HG02840 (cell line): ENCODE data around the gene LEKR1.
"Not testable (repeated sequence)": the region's sequence is repeated elsewhere in the genome, so short reads cannot be mapped to it uniquely, and the experiment has no call there.

Experiments
- ATAC-seq: cut with Tn5 transposase; IDR thresholded peaks from one replicate; pipeline ENCODE4 v1.9.1; 2021; ENCODE audit warnings: mild to moderate bottlenecking, moderate library complexity, moderate number of reproducible peaks; ENCODE audit not compliant: unreplicated experiment, low FRiP score

LEKR1 gene

DNA sequence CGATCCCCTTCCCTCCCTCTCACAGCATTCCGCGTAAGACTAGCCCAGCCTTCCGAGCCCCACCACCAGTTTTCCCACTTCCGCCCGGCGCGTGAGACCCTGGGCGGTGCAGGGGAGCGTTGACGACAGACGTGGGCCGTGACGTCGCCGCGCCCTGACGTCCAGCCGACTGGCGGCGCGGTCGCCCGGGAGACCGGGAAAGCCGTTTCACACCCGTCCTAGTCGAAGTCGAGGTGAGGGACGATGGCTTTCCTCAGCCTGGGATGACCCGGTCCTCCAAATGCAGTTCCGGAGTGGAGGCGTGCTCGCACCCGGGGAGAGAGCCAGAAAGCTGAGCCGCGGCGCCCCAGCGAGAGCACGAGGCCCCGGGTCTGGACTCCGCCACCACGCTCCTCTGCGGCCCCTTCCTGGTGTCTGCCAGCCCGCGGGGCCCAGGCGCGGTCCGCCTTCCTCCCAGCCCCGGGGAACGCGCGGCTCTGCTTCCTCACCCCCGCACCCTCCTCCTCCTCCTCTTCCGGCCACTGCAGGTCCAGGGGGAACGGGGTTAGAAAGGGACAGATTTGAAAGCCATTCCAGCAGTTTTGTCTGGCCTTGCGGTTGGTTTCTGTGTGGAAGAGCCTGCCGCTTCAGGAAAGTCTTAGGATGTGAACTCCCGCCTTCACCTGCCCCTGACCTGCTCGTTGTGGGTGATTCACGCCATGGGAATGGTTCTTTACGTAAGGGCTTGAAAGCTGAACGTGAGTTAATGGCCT lies at the start of gene LEKR1:
LEKR1 (plus strand) TSS at position 210 of the 752 bp plus-strand sequence. CDS start 2,977 bp downstream, outside the sequence.
- ATAC-seq: peak; percentile 86

DNA sequence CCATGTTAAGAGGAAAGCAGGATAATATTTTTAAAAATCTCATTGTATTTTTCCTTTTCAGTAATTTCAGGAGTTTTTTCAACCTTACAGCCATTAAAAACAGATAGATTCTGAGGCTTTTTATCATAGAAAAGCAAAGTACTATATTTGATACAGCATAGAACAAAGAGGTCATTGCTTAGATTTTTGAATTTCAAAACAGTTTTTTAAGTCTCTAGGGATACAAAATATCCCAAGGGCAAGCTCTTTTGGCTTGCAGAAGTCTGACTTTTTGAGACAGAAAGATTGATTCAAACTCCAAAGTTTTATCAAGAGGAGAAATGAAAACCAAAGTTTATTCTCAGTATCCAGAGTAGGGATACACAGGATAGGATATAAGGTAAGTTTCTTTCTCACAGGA lies 49.3 kb upstream of the LEKR1 start:
- no peak for ATAC-seq

DNA sequence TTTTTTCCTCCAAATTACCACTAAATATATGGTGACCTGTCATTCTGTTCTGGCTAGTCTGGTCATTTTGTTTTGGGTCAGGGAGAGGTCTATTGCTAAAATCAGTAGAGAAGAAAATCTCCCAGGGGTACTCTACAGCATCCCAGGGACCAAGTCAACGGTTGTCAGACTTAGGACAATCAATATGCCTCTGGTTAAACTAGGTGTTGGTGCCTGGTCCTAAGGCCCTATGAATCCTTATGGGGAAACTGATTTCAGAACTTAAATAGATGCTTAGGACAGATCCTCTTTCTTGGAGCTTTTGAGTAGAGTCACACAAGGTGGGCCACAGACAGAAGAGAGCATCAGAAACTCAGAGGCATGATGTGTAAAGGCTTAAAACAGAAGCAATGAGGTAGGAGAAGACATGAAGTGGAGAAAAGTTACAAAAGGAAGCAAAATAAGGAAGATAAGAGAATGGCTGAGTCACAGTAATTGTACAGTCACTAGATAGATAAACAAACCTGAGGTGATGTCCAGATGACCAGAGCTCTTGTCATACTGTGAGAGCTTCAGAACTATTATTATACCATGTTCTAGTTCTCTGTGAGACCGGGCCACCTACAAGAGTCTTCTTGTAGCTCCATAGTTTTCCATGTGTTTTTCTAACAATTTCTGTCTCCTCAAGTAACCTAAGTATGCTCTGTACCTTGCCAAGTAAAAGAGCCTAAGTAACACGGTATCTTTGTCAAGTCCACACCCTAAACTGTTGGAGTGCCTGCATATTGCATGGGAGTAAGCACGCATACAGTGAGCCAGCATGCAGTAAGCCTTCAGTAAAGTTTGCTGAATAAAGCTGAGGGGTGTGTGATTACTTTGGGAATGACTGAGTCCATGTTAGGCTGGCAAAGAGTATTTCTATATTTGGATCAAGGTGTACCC lies 44.6 kb upstream of the LEKR1 start:
- no peak for ATAC-seq

DNA sequence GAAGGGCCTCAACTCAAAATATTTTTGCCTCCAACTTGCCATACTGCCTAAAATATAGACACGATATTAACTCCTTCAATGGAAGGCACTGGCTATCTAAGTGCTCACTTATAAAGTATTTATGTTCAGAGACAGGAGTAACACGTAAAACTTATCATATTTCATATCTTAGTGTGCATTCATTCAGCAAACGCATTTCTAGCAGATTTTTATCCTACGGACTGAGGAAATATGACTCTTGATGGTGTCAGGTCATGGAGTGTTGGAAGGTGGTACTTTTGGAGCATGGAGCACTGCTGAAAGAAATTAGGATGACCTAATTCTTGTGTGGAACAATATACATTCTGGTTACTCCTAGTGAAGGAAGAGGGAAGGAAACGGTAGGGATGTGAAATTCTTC lies 43.8 kb upstream of the LEKR1 start:
- no peak for ATAC-seq

DNA sequence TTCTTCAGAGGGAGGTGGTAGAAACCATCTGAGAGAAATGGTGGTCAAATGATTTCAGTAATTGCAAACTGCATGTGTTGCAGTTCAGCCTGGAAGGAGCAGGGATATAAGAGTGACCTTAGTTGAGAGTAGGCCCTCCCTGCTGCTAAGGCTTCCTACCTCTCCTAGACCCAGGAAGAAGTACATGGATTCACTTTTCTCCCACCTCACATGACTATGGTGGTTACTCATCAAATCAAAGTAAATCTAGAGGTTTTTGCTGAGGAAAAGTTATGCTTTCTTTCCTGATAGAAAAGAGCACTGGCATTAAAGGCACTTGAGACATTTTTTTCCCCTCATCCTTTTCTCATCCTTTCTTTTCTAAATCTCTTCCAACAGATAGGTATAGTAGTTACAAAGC lies 43.2 kb upstream of the LEKR1 start:
- ATAC-seq: no peak

DNA sequence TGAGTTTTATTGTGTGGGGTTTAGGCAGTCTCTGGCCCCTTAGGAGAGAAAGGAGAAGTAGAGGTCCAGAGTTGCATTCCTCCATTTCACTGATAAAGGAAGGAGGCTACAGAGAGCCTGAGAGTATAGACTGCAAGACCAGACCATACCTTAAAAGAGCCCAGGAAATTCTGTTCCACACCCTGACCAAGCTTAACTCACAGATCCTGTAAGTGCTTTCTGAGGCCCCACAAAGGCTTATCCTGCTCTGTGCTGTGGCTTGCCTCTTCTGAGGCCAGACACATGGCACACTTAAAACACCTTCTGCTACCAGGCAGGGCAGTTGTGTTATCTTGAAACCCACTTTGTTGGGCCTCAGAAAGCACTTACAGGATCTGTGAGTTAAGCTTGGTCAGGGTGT lies 39.2 kb upstream of the LEKR1 start:
- no peak for ATAC-seq

DNA sequence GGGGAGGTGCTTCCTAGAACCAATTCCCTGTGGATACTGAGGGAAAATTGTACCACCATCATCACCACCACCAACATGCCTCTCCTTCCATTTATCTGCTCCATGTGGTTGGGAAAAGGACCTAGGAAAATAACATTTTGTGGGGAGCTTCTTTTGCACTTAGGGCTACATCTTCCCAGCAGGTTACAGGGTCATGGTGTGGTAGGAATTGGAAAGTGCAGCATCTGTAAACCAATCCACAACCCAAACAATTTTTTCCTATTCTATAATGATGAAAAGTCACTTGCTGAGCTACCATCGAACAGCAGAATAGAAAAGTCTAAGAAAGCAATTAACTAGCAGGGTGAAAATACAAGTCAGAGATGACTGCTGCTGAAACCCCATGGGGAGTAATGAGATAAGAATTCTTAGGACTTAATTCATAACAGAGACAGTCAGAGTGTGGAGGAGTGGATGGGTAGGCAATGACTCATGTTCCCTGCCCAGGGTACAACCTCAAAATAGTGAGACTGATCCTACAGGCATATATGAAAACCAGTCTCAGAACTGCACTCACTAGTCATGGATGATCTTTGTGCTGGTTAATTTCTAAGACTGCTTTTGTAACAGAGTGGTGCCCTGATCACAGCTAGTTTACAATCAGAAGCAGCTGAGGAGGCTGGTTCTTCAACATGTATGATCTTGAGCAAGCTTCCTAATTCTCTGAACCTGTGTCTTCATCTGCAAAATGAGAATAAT lies 38.1 kb upstream of the LEKR1 start:
- ATAC-seq: peak; percentile 51

DNA sequence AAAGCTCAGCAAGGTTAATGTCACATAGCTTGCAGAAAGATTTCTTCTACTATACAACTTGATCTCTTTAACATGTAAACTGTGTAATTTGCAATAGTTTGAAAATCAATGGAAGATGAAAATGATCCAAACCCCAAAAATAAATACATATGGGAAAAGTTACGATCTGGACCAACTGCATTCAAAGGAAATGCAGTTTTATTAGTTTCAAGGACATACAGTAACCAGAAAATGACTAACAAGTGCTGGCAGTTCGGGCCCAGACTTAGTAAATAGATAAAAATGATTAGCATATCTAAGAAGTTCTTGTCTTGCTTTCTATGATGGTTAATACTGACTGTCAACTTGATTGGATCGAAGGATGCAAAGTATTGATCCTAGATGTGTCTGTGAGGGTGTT lies 37.3 kb upstream of the LEKR1 start:
- ATAC-seq: no peak

DNA sequence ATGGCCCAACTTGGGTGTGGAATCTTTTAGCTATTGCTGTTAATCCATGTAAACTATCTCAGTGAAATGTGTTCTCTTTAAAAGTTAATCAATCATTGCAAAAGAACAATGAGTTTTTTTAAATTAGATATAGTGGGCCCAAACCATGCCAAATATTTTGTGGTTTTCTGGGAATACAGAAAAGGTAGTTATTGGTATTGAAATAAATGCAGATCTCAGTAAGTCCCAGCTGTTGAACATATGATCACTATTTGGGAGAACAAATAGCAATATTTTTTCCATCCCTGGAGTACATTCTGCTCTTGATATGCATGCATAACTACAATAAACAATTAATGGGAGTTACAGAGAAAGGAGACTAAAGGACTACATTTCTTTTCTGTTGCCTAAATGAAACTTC lies 36.0 kb upstream of the LEKR1 start:
- no peak for ATAC-seq

DNA sequence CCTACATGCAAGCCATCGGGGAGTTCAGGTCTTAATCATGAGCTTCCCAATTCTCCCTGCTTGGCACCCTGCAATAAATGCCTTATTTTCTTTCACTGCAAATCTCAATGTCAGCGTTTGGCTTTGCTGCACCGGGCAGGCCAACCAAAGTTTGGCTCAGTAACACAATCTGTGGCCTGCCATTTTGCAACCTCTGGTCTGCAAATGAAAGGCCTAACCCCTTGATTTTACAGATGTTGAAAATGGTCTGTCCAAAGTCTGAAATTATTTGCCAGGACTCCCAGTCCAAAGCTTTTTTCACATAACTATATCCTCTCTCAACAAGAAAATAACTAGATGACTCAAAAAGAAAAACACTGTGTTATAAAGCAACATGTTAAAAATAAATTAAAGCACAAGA lies 34.0 kb upstream of the LEKR1 start:
- no peak for ATAC-seq

DNA sequence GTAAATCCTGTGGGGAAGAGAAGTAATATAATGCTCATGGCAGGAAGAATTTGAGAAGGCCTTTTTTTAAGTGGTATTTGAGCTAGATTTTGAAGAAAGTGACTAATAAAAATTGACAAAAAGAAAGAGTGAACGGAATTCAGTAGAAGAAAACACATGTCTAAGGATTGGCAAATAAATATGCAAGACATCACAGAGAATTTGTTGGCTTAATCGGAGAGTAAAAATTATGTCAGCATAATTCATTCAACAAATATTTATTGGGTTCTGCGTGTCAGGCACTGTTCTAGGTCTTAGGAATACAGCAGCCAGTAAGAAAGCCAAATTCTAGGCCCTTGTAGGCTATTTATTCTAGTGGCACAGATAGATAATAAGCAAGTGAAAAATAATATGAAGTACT lies 33.6 kb upstream of the LEKR1 start:
- ATAC-seq: no peak

DNA sequence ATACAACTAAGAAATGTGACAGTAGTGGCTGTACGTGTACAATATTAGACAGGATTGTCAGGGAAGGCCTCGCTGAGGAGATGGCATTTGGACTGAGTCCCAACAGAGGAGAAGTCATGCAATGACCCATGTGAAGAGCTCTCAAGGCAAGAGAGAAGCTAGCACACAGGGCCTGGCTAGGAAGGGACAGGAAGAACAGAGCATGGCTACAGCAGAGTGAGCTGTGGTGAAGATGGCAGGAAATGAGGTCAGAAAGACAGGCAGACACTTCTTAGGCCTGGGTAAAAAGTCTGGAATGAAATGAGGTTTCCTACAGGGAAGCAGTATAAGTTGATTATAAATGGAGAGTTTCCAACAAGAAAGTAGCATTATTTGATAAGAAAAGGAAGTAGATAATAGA lies 33.2 kb upstream of the LEKR1 start:
- ATAC-seq: no peak

DNA sequence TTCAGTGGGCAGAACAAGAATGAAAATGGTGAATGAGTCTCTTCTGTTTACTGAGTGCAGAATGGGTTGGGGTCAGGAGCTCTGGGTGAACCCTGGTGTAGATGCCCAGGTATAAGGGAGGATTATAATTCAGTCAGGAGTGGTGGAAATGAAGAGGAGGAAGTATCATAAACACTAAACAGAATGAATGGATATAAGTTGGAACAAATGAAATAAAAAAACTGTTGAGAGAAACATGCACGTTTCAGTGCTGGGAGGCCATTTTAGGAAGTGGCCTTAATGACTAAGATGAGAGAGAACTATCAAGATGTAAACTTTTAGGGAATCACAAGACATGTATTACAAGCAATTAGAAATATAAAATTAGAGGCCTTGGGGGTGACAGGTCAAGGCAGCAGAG lies 32.8 kb upstream of the LEKR1 start:
- no peak for ATAC-seq

DNA sequence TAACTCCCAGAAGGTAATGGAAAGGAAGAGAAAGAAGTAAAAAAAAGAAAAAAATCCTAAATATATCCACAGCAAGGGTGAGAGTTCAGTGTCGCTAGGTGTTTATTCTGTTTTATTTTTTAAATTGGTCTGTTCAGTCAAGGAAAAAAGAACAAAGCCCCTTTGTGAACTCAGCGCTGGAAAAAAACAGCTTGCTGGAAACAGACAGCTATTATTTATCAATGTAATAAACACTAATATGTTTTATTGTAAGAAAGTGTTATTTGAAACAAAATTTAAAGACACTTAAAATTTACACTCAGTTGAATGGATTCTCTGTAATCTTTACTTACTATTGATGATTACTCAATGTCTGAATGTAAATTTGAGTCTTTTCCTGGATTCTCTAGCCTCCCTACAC lies 32.3 kb upstream of the LEKR1 start:
- no peak for ATAC-seq

DNA sequence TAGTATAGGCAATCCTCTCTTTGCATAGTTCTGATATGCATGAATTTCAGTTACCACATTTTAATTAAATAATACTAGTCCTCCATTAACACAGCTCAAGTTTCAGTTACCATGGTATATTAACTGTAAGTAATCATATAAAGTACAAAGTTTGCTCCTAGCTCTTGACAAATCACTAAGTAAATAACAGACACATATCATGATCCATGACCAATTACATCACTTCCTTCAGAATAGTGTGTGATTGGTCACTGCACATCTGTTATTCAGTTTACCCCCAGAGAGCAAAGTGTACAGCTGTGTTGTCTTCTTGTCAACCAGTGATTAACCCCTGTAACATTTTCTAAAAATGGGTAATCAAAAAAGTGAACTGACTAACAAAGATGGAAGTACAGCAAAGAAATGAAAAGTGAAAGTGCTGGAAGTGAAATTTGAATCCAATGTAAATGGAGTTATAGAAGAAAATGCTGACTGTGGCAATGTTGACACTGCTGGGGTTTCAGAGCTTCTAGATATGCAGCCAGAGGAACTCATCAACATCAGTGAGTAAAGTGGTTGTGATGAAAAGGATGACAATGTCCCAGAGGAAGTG lies 30.2 kb upstream of the LEKR1 start:
- no peak for ATAC-seq

DNA sequence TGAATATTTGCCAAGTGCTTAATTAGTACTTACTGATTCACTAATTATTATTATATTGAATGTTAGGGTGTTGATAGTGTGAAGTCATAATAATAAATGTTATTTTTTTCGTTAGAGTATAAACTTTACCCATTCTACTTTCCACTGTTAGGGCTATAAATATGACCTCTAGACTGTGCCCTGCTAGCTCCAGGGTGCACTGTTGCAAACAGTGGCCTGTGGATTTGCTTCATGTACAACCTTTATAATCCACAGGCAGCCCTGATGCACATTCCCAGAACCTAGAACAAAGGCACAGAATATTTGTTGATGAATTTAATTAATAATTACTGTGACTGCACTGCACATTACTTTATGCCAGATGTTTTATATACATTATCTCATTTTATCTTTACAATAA lies 28.8 kb upstream of the LEKR1 start:
- no peak for ATAC-seq

DNA sequence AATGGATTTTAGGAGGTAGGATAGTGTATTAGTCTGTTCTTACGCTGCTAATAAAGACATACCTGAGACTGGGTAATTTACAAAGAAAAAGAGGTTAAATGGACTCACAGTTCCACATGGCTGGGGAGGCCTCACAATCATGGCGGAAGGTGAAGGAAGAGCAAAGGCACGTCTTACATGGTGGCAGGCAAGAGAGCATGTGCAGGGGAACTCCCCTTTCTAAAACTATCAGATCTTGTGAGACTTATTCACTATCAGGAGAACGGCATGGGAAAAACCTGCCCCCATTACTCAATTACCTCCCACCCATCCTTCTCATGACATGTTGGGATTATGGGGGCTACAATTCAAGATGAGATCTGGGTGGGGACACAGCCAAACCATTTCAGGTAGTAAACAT lies 25.9 kb upstream of the LEKR1 start:
- not testable (repeated sequence) for ATAC-seq

DNA sequence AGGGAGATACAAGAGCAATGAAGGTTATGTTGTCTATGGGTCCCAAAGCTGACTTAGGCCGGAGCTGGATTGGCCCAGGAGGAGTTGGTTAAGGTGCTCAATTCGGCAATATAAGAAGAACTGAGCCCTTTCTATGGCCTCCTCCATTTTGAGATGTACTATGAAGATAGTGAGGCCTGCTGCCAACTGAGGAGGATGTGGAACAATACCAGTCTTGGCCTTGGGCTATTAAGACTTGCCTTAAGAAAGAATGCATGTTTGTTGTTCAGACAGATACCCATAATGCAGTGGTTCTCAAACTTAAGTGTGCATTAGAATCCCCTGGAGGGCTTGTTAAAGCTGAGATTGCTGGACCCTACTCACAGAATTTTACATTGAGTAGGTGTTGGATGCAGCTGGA lies 24.4 kb upstream of the LEKR1 start:
- ATAC-seq: no peak

DNA sequence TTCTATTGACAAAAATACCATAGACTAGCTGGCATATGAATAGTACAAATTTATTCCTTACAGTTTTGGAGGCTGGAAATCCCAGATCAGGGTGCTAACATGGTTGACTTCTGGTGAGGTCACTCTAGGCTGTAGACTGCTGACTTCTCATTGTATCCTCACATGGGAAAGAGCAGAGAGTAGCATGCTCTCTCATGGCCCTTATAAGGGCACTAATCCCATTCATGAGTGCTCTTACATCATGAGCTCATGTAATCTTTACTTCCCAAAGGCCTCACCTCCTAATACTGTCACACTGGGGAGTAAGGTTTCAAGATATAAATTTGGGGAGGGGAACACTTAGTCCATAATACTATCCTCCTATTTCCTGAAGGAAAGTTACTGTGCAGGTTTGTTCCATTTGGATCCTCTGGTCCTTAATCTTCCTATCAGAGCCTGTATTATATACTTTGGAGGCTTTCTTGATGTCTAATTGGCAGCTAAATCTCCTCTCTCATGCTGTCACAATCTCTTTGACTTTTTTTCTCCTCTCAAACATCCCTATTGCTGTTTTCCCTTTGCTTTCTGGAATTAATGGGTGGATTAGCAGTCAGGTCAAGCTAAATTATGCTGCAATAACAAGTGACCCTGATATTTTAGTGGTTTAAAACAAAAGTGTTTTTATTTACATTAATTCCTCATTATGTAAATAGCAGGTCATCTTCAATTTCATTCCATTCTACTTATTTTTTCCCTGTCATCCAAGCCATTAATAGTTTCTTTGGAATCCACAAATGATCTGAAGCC lies 23.1 kb upstream of the LEKR1 start:
- no peak for ATAC-seq
